ENCODE measurements around the gene DOK6.
"Not testable (repeated sequence)": the region's sequence is repeated elsewhere in the genome, so short reads cannot be mapped to it uniquely, and the experiment has no call there.

Gene DOK6

DNA sequence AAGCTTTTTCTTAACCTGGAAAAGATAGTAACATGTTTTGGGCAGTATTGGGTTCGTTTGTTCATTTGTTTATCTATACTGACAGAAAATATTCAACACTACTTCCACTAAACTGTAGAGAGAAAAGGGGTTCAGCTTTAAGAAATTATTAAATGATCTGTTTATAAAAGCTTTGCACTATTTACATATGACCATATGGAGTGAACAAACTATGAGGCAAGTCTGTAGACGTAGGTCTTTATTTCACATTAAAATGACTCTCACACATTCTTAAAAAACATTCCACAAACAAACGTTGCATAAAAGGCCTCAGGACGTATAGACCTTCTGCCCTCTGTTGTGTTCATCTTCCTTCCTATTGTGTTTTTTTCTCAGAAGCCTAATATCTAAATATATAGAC, 452.4 kb downstream of the DOK6 start:
- Mint-ChIP-seq H3K9me3 (ENCODE audit: low read depth) (no peaks in the 10 kb centered on the region), H3K4me1 (ENCODE audit: low read depth) (no peaks in the 10 kb centered on the region), H3K4me3 (no peak overlapping the region), H3K27ac (no peak overlapping the region), H3K27me3 (no peaks in the 10 kb centered on the region), H3K36me3 (peaks cover 12% of the 10 kb centered on the region)

DNA sequence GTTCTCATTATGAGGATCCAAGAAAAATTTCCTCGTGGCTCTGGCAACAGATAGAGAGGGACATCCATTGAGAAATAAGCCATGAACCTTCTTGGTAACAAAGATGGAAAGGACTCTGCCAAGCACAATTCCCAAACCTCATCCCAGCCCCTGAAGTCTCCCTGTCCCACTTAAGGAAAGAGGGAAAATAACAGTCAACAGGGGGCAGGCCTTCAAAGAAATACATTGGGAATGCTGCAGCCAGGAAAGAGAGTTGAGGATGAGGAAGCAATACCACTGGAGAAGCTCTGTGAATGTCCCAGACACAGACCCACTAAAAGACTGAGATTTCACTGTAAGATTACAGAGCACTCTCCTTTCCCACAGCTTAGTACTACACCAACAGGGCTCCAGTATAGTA, 453.8 kb downstream of the DOK6 start:
- no peaks in the 10 kb centered on the region for H3K9me3 Mint-ChIP-seq (ENCODE audit: low read depth)
- H3K4me3 Mint-ChIP-seq = no peak overlapping the region
- H3K36me3 Mint-ChIP-seq = peaks cover 12% of the 10 kb centered on the region
- no peaks in the 10 kb centered on the region for H3K4me1 Mint-ChIP-seq (ENCODE audit: low read depth)
- no peaks in the 10 kb centered on the region for H3K27me3 Mint-ChIP-seq
- no peak overlapping the region for H3K27ac Mint-ChIP-seq

DNA sequence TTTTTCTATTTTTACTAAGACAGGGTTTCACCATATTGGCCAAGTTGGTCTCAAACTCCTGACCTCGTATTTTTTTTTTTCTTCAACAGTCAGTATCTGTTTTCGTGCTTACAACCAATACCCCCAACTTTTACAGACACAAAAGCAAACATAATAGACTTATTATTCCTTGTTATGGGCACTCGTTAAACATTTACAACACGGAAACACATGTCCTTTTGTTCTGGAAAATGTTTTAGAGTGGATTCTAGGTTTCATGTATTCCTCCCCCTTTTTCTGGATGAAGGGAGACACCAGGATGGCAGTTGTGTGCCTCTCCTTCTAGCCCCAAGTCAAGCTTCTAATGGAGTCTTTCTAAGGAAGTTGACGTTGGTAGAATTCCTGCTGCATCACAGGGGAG, 458.2 kb downstream of the DOK6 start:
- no peaks in the 10 kb centered on the region for H3K9me3 Mint-ChIP-seq (ENCODE audit: low read depth)
- no peak overlapping the region for H3K4me3 Mint-ChIP-seq
- no peak overlapping the region for H3K27ac Mint-ChIP-seq
- H3K27me3 Mint-ChIP-seq = no peaks in the 10 kb centered on the region
- no peaks in the 10 kb centered on the region for H3K4me1 Mint-ChIP-seq (ENCODE audit: low read depth)
- peaks cover 17% of the 10 kb centered on the region for H3K36me3 Mint-ChIP-seq

DNA sequence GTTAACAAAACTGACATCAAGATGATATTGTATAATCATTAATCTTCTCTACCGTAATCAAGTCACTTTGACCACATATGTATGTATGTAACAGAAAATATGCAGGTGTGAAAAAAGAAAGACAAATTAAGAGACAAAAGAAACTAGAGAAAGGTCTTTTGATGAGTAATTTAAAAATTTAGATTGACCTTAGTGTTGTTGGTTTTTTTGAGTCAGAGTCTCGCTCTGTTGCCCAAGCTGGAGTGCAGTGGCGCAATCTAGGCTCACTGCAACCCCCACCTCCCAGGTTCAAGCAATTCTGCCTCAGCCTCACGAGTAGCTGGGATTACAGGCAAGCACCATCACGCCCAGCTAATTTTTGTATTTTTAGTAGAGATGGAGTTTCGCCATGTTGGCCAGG, 464.1 kb downstream of the DOK6 start:
- not testable (repeated sequence) for H3K4me3 Mint-ChIP-seq; H3K4me1 Mint-ChIP-seq (ENCODE audit: low read depth); H3K9me3 Mint-ChIP-seq (ENCODE audit: low read depth); H3K27me3 Mint-ChIP-seq
- H3K27ac Mint-ChIP-seq = peak overlapping the region; percentile 64
- H3K36me3 Mint-ChIP-seq = peaks cover 24% of the 10 kb centered on the region

DNA sequence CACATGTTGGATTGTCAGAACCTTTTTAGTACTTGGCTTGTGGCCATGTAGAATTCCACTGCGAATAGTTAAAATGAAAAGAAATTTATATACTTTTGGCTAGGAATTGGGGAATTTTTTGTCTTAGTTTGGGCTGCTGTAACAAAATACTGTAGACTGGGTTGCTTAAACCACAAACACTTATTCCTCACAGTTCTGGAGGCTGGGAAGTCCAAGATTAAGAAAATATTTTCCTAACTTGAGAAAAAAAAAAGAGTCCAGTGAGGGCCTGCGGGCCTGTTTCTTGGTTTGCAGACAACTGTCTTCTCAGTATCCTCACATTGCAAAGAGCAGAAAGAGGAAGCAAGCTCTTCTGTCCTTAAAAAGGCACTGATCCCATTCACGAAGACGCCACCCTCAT, 465.1 kb downstream of the DOK6 start:
- peaks cover 22% of the 10 kb centered on the region for H3K36me3 Mint-ChIP-seq
- H3K4me1 Mint-ChIP-seq (ENCODE audit: low read depth) = peaks cover 4% of the 10 kb centered on the region
- peaks cover 3% of the 10 kb centered on the region for H3K9me3 Mint-ChIP-seq (ENCODE audit: low read depth)
- H3K27ac Mint-ChIP-seq = no peak overlapping the region
- H3K4me3 Mint-ChIP-seq = no peak overlapping the region
- no peaks in the 10 kb centered on the region for H3K27me3 Mint-ChIP-seq

DNA sequence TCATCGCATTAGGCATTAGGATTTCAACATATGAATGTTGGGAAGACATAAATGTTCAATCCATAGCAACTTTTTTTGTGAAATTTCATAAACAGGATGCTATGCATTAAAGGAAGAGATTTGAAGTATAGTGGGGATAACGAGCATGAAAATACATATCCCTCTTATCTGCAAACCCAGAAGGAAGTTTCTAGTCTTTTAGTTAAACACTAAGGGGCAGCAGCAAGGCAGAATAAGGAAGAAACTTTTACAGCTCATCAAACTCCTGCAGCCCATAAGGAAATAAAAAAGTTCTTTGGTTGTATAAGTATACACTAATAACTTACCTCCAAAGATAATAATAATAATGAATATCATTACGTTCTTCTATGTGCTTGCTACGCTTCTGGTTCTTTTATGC, 465.5 kb downstream of the DOK6 start:
- H3K27ac Mint-ChIP-seq = no peak overlapping the region
- peaks cover 4% of the 10 kb centered on the region for H3K4me1 Mint-ChIP-seq (ENCODE audit: low read depth)
- H3K9me3 Mint-ChIP-seq (ENCODE audit: low read depth) = peaks cover 3% of the 10 kb centered on the region

DNA sequence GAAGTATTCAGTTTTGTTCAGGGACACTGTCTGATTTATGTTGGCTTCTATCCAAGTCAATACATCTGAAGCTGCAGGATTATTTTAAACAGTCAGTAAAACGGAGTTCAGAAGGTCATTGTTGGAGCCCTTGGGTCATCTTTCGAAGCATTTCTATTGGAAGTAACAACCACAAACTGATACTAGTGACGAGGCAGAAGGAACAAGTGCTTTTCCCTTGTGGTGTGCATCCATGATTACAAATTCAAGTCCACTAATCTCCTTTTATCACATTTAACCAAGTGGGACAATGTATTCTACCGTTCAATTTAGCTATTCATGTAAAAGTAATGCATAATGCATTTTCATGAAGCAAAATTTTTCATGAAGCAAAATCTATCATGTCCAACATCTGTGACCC, 470.0 kb downstream of the DOK6 start:
- H3K27me3 Mint-ChIP-seq = no peaks in the 10 kb centered on the region
- no peaks in the 10 kb centered on the region for H3K9me3 Mint-ChIP-seq (ENCODE audit: low read depth)
- H3K4me3 Mint-ChIP-seq = no peak overlapping the region
- H3K4me1 Mint-ChIP-seq (ENCODE audit: low read depth) = peaks cover 10% of the 10 kb centered on the region
- H3K27ac Mint-ChIP-seq = no peak overlapping the region
- H3K36me3 Mint-ChIP-seq = peaks cover 19% of the 10 kb centered on the region

More for the DNA sequence above, 465.5 kb downstream of the DOK6 start:
- no peak overlapping the region for H3K4me3 Mint-ChIP-seq
- H3K27me3 Mint-ChIP-seq = no peaks in the 10 kb centered on the region
- peaks cover 22% of the 10 kb centered on the region for H3K36me3 Mint-ChIP-seq

DNA sequence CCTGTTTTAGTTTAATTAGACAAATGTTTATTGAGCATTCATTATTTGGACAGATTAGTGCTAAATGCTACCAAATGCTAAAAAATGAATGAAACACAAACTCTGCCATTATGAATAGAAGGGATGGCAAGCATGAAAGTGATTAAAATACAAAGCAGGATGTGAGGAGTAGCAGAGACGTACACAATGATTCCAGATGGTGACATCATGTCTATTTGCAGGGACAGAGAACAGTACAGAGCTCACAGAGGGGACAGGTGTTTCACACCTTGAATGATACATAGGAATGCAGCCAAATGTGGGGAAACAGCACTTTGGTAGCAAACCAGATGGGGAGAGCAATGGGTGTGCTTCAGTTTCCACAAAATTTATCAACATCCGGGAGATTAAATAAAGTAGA, 470.7 kb downstream of the DOK6 start:
- H3K27me3 Mint-ChIP-seq = no peaks in the 10 kb centered on the region
- H3K9me3 Mint-ChIP-seq (ENCODE audit: low read depth) = no peaks in the 10 kb centered on the region
- peaks cover 12% of the 10 kb centered on the region for H3K4me1 Mint-ChIP-seq (ENCODE audit: low read depth)
- H3K4me3 Mint-ChIP-seq = no peak overlapping the region
- H3K27ac Mint-ChIP-seq = no peak overlapping the region
- peaks cover 18% of the 10 kb centered on the region for H3K36me3 Mint-ChIP-seq

DNA sequence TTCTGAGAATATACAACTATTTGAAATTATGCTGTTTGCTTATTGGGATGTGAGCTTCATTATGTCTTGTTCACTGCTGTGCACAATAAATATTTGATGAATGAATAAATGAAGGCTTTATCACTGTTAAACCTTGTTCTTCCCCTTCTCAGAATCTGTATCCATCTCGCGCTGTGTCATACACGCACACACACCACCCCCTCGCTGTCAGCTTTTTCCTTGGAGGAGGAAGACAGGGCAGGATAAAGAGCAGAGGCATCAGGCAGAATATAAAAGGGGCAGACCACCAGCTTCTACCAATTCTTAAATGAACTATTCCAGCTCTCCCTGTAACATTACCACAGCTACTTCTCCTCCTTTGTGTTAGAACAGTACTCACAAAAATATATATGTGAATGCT, 472.0 kb downstream of the DOK6 start:
- Mint-ChIP-seq H3K4me1 (ENCODE audit: low read depth) (peaks cover 15% of the 10 kb centered on the region), H3K36me3 (peaks cover 17% of the 10 kb centered on the region), H3K27ac (peak overlapping the region; percentile 25), H3K27me3 (no peaks in the 10 kb centered on the region), H3K4me3 (no peak overlapping the region), H3K9me3 (ENCODE audit: low read depth) (no peaks in the 10 kb centered on the region)

DNA sequence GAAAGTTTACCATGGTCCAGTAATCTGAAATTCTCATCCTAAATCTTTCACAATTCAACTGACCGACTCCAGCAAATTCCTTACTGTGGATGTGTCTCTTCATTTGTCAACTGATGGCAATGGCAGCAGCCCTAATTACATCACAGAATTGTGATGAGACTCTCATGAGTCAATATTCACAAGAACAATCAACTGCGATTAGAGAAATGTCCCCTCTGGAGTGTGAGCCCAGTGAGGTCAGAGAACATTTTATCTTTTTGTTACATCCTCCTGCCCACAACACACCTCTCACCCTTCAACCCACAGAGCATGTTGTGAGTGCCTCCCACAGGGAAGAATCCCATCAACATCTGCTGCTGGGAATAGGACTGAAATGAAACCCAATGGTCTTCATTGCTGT, 473.4 kb downstream of the DOK6 start:
- H3K36me3 Mint-ChIP-seq = peaks cover 21% of the 10 kb centered on the region
- no peak overlapping the region for H3K27ac Mint-ChIP-seq
- peaks cover 18% of the 10 kb centered on the region for H3K4me1 Mint-ChIP-seq (ENCODE audit: low read depth)
- no peaks in the 10 kb centered on the region for H3K27me3 Mint-ChIP-seq
- no peaks in the 10 kb centered on the region for H3K9me3 Mint-ChIP-seq (ENCODE audit: low read depth)
- no peak overlapping the region for H3K4me3 Mint-ChIP-seq

DNA sequence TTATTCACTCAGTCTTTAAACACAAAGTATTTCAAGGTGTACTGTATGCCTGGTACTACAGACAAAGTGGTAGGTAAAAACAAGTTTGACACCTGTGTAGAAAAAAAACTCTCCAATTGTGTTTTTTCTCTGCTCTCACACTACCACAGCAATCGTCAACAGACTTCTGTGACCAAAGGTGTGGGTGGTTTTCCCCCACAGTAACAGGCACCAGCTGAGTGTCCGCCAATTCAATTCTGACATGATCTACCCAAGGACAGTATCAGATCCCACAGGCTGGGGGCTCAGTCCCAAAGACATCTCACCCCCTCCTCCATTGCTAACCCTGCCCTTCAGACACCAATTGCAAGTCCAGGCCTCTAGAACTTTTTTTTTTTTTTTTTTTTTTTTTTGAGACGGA, 475.8 kb downstream of the DOK6 start:
- H3K27ac Mint-ChIP-seq = no peak overlapping the region
- H3K36me3 Mint-ChIP-seq = peaks cover 24% of the 10 kb centered on the region
- peaks cover 23% of the 10 kb centered on the region for H3K4me1 Mint-ChIP-seq (ENCODE audit: low read depth)
- H3K27me3 Mint-ChIP-seq = no peaks in the 10 kb centered on the region
- no peak overlapping the region for H3K4me3 Mint-ChIP-seq
- H3K9me3 Mint-ChIP-seq (ENCODE audit: low read depth) = peaks cover 4% of the 10 kb centered on the region

DNA sequence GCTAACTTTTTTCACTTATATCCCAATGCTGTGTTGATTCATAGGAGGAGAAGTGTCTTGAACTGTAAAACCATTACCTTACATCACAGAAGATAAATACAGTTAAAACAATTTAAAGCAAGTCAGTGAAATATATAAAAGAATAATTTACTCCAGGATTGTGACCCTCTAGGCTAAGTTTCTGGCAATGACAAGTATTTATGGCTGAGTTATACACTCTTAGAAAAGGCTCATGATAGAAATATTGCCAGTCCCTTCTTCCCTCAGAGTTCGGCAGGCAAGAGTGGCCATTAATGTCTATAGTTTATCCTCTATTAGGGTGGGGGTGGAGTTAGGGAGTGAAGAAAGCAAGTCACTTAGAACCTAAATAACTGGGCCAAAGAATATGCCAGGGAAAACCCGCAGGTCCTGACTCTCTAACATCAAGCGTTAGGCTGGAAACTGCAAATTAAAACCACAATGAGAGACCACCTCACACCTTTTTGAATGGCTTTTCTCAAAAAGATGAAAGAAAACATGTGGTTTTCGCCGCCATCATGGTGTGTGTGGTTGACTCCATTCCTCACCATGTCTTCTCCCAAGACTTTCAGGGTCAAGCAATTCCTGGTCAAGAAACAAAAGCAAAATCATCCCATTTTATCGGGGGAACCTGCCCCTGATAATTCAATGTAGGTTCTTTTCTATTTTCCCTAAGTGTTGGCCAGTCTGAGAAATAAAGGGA, 477.7 kb downstream of the DOK6 start:
- peaks cover 21% of the 10 kb centered on the region for H3K36me3 Mint-ChIP-seq
- peaks cover 4% of the 10 kb centered on the region for H3K9me3 Mint-ChIP-seq (ENCODE audit: low read depth)
- H3K4me1 Mint-ChIP-seq (ENCODE audit: low read depth) = peaks cover 29% of the 10 kb centered on the region

DNA sequence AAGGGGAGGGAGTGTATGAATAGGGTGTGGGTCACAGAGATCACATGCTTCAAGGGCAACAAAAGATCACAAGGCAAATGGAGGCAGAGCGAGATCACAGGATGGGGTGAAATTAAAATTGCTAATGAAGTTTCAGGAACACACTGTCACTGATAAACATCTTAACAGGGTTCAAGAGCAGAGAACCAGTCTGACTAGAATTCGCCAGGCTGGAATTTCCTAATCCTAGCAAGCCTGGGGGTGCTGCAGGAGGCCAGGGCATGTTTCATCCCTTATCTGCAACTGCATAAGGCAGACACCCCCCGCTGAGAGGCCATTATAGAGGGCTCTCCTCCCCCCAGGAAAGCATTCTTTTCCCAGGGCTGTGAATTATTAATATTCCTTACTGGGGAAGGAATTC, 478.4 kb downstream of the DOK6 start:
- not testable (repeated sequence) for H3K9me3 Mint-ChIP-seq (ENCODE audit: low read depth); H3K27me3 Mint-ChIP-seq; H3K27ac Mint-ChIP-seq; H3K4me3 Mint-ChIP-seq
- Mint-ChIP-seq H3K36me3 (peaks cover 21% of the 10 kb centered on the region), H3K4me1 (ENCODE audit: low read depth) (peaks cover 31% of the 10 kb centered on the region)

More for the DNA sequence above, 477.7 kb downstream of the DOK6 start:
- no peak overlapping the region for H3K27ac Mint-ChIP-seq
- H3K27me3 Mint-ChIP-seq = no peaks in the 10 kb centered on the region
- no peak overlapping the region for H3K4me3 Mint-ChIP-seq

DNA sequence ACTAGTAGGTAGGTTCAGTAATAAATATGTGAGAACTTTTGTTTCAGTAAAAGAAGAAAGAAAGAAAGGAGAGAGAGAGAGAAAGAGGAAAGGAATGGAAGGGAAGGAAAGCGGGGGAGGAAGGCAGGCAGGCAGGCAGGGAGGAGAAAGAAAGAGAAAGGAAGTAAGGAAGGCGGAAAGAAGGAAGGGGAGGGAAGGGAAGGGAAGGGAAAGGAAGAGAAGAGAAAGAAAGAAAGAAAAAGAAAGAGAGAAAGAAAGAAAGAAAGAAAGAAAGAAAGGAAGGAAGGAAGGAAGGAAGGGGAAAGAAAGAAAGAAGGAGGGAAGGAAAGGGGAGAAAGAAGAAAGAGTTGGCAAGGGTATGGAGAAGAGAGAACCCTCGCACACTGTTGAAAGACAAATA, 479.4 kb downstream of the DOK6 start:
- H3K4me1 Mint-ChIP-seq (ENCODE audit: low read depth) = peaks cover 33% of the 10 kb centered on the region
- H3K4me3 Mint-ChIP-seq = no peak overlapping the region
- no peaks in the 10 kb centered on the region for H3K27me3 Mint-ChIP-seq
- H3K9me3 Mint-ChIP-seq (ENCODE audit: low read depth) = peaks cover 4% of the 10 kb centered on the region
- peak overlapping the region; percentile 35 for H3K27ac Mint-ChIP-seq
- H3K36me3 Mint-ChIP-seq = peaks cover 19% of the 10 kb centered on the region

DNA sequence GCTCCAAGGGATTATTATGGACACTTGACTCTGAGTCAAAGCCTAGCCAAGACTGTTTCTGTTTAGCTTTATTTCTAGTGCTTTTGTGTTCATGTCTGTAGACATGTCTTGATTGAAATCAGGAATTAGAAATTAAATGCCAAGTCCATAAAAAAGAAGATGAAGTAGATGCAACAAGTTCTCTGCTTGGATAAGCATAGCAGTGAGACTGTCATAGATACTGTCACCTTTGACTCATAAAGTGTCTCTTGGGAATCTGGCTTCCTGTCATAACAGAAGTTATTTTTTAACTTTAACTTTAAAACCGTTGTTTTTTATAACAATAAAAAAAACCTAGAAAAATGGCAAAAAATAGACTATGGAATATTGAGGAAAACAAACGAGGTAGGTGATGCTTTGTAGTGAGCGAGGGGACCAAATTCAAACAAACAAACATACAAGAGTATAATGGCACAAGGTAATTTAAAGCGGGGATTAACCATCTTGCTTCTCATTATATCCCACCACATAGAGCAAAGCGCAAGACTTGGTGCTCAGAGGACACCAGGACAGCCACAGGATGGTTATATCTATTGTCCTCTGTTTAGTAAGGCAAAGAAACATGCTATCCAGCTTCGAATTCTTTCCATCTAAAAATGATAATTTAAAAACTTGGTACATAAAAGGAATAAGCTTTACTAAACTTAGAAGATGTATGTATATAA, 482.4 kb downstream of the DOK6 start:
- H3K9me3 Mint-ChIP-seq (ENCODE audit: low read depth) = peaks cover 4% of the 10 kb centered on the region
- H3K4me1 Mint-ChIP-seq (ENCODE audit: low read depth) = peaks cover 43% of the 10 kb centered on the region
- peak overlapping the region; percentile 61 for H3K27ac Mint-ChIP-seq
- no peaks in the 10 kb centered on the region for H3K27me3 Mint-ChIP-seq
- peaks cover 19% of the 10 kb centered on the region for H3K36me3 Mint-ChIP-seq
- H3K4me3 Mint-ChIP-seq = no peak overlapping the region

DNA sequence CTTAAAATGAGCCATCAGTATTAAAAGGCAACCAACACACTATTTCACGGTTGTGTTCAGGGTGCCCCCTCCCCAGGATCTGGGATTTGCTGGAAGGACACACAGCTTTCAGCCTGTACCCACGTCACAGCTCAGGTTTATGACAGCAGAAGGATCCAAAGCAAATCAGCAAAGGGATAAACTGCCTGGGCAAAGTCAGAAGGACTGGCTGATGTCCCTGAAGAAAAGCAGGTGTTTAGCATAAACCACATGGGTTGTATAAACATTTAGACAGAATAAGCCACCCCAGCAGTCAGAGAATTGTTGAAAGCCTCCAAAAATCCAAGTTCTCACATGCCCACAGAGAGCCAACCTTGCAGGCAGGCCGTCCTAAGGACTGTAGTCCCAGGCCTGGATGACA, 483.1 kb downstream of the DOK6 start:
- Mint-ChIP-seq H3K27ac (peak overlapping the region; percentile 1), H3K4me1 (ENCODE audit: low read depth) (peaks cover 48% of the 10 kb centered on the region), H3K4me3 (no peak overlapping the region), H3K27me3 (no peaks in the 10 kb centered on the region), H3K36me3 (peaks cover 20% of the 10 kb centered on the region), H3K9me3 (ENCODE audit: low read depth) (peaks cover 4% of the 10 kb centered on the region)
